HuH-7 (cell line): Measurements from ENCODE around the gene D2HGDH.
"Not testable (repeated sequence)": the region's sequence is repeated elsewhere in the genome, so short reads cannot be mapped to it uniquely, and the experiment has no call there.

Experiments used
- DNase-seq: peaks from one replicate; pipeline ENCODE4 v3.0.0; 2011; ENCODE audit warnings: low spot score

D2HGDH gene

GRCh38 chr2:241794250-241794823 lies 59.9 kb downstream of the D2HGDH start:
- DNase-seq, result peak; percentile 2

GRCh38 chr2:241795021-241795999 lies 60.9 kb downstream of the D2HGDH start:
- no peak for DNase-seq

- no peak for DNase-seq
These were observed 61.8 kb downstream of the D2HGDH start for GRCh38 chr2:241796209-241796608.

- peak; percentile 1 for DNase-seq
These were observed 62.2 kb downstream of the D2HGDH start for GRCh38 chr2:241796610-241797138.

GRCh38 chr2:241797441-241798080 lies 63.1 kb downstream of the D2HGDH start:
- DNase-seq, result peak; percentile 6

- DNase-seq, result peak; percentile 6
These were observed 63.7 kb downstream of the D2HGDH start for GRCh38 chr2:241798081-241798630.

GRCh38 chr2:241798631-241799521 lies 64.4 kb downstream of the D2HGDH start:
- peak; percentile 3 for DNase-seq

- peak; percentile 1 for DNase-seq
These were observed 65.2 kb downstream of the D2HGDH start for GRCh38 chr2:241799522-241800197.

- not testable (repeated sequence) for DNase-seq
These were observed 65.9 kb downstream of the D2HGDH start for GRCh38 chr2:241800198-241800903.

- no peak for DNase-seq
These were observed 67.4 kb downstream of the D2HGDH start for GRCh38 chr2:241801611-241802420.

GRCh38 chr2:241802421-241803318 lies 68.2 kb downstream of the D2HGDH start:
- DNase-seq, result no peak

- DNase-seq, result no peak
These were observed 69.2 kb downstream of the D2HGDH start for GRCh38 chr2:241803387-241804325.

GRCh38 chr2:241804326-241805229 lies 70.1 kb downstream of the D2HGDH start:
- DNase-seq, result no peak

GRCh38 chr2:241806217-241806616 lies 71.8 kb downstream of the D2HGDH start:
- DNase-seq, result not testable (repeated sequence)

- no peak for DNase-seq
These were observed 73.8 kb downstream of the D2HGDH start for GRCh38 chr2:241808051-241808720.
